Loucy (cell line): ENCODE results near the gene NKTR.

Experiments
- H2AFZ ChIP-seq: fragments of 200-600 bp; sonication (generic); 2 replicates; pipeline ENCODE4 v1.6.0; 2016; ENCODE audit warnings: antibody characterized with exemption, mild to moderate bottlenecking, low read length, moderate library complexity
- H3F3A ChIP-seq: fragments of 200-600 bp; 2 replicates; pipeline ENCODE4 v1.6.0; 2016; ENCODE audit warnings: antibody characterized with exemption, low read depth, mild to moderate bottlenecking
- H3K27me3 ChIP-seq: fragments of 200-600 bp; sonication (generic); 2 replicates; pipeline ENCODE4 v1.6.1; 2014; ENCODE audit warnings: low read length, mild to moderate bottlenecking; ENCODE audit not compliant: insufficient read depth, poor library complexity, severe bottlenecking
- H3K36me3 ChIP-seq: fragments of 200-600 bp; sonication (generic); 2 replicates; pipeline ENCODE4 v1.6.1; 2016; ENCODE audit warnings: low read length; ENCODE audit not compliant: insufficient read depth
- H3K4me1 ChIP-seq: fragments of 200-600 bp; sonication (generic); 2 replicates; pipeline ENCODE4 v1.5.1; 2014; ENCODE audit warnings: low read length, mild to moderate bottlenecking; ENCODE audit not compliant: insufficient read depth, poor library complexity, severe bottlenecking
- H3K4me2 ChIP-seq: fragments of 200-600 bp; sonication (generic); 2 replicates; pipeline ENCODE4 v1.6.0; 2014; ENCODE audit warnings: antibody characterized with exemption, low read length, low read depth, mild to moderate bottlenecking; ENCODE audit not compliant: poor library complexity, severe bottlenecking
- H3K4me3 ChIP-seq: fragments of 200-600 bp; sonication (generic); 2 replicates; pipeline ENCODE4 v1.5.1; 2014; ENCODE audit warnings: low read length, mild to moderate bottlenecking, mixed read lengths; ENCODE audit not compliant: poor library complexity, severe bottlenecking
- H3K79me2 ChIP-seq: fragments of 200-600 bp; sonication (generic); 2 replicates; pipeline ENCODE4 v1.6.1; 2014; ENCODE audit warnings: low read length; ENCODE audit not compliant: insufficient read depth
- H3K9ac ChIP-seq: fragments of 200-600 bp; sonication (generic); 2 replicates; pipeline ENCODE4 v1.6.0; 2014; ENCODE audit warnings: mild to moderate bottlenecking, low read depth, low read length, moderate library complexity; ENCODE audit not compliant: poor library complexity, severe bottlenecking
- H3K9me2 ChIP-seq: fragments of 200-600 bp; sonication (generic); replicated peaks from 2 replicates; pipeline ENCODE4 v1.6.1; 2016; ENCODE audit warnings: low read depth, low read length, mixed read lengths
- H3K9me3 ChIP-seq: fragments of 200-600 bp; sonication (generic); 2 replicates; pipeline ENCODE4 v1.6.1; 2014; ENCODE audit warnings: mild to moderate bottlenecking, antibody characterized with exemption, low read length, low read depth; ENCODE audit not compliant: insufficient read depth
- H4K20me1 ChIP-seq: fragments of 200-600 bp; sonication (generic); 2 replicates; pipeline ENCODE4 v1.6.0; 2014; ENCODE audit warnings: antibody characterized with exemption, low read length, mild to moderate bottlenecking; ENCODE audit not compliant: insufficient read depth, poor library complexity, severe bottlenecking
- EZH2phosphoT487 ChIP-seq: fragments of 200-600 bp; IDR thresholded peaks from 2 replicates; pipeline ENCODE4 v1.6.1; 2018; ENCODE audit warnings: antibody characterized with exemption, mild to moderate bottlenecking, moderate library complexity, borderline replicate concordance
- TF ChIP-seq, protein P1 (sequence below): fragments of 200-600 bp; sonication (generic); conservative IDR thresholded peaks from 2 replicates; pipeline ENCODE4 v1.5.1; 2014; ENCODE audit warnings: mild to moderate bottlenecking, antibody characterized with exemption, low read length

Gene NKTR

DNA sequence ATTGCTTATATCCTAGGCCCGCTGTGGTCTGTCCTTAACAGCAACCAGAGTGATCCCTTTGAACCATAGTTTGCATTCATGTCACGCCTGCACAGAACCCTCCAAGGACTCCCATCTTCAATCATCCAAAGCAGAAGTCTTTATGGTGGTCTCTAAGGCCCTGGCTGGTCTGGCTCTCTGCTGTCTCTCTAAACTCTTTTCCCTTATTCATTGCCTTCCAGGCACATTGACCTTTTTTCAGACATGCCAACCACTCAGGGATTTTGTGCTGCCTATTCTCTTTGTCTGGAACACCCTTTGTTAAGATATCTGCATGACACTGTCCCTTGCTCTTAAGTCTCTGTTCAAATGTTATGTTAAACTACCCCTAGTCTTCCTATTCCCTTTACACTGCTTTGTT is 31.1 kb downstream of the NKTR start:
- H3F3A ChIP-seq, result no peaks in the 10 kb centered on the region
- no peak overlapping the region for H2AFZ ChIP-seq
- no peak overlapping the region for H3K9ac ChIP-seq
- H3K79me2 ChIP-seq, result no peaks in the 10 kb centered on the region
- H3K27me3 ChIP-seq, result no peaks in the 10 kb centered on the region
- H3K9me2 ChIP-seq, result no peaks in the 10 kb centered on the region
- peaks cover 90% of the 10 kb centered on the region for H3K36me3 ChIP-seq
- H3K9me3 ChIP-seq, result no peaks in the 10 kb centered on the region
- no peaks in the 10 kb centered on the region for H4K20me1 ChIP-seq
- no peak overlapping the region for H3K4me2 ChIP-seq
- H3K4me3 ChIP-seq, result no peak overlapping the region
- no peaks in the 10 kb centered on the region for H3K4me1 ChIP-seq
- no peak for TF ChIP-seq EZH2phosphoT487
- TF ChIP-seq, protein P1, sequence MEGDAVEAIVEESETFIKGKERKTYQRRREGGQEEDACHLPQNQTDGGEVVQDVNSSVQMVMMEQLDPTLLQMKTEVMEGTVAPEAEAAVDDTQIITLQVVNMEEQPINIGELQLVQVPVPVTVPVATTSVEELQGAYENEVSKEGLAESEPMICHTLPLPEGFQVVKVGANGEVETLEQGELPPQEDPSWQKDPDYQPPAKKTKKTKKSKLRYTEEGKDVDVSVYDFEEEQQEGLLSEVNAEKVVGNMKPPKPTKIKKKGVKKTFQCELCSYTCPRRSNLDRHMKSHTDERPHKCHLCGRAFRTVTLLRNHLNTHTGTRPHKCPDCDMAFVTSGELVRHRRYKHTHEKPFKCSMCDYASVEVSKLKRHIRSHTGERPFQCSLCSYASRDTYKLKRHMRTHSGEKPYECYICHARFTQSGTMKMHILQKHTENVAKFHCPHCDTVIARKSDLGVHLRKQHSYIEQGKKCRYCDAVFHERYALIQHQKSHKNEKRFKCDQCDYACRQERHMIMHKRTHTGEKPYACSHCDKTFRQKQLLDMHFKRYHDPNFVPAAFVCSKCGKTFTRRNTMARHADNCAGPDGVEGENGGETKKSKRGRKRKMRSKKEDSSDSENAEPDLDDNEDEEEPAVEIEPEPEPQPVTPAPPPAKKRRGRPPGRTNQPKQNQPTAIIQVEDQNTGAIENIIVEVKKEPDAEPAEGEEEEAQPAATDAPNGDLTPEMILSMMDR, result no peak

DNA sequence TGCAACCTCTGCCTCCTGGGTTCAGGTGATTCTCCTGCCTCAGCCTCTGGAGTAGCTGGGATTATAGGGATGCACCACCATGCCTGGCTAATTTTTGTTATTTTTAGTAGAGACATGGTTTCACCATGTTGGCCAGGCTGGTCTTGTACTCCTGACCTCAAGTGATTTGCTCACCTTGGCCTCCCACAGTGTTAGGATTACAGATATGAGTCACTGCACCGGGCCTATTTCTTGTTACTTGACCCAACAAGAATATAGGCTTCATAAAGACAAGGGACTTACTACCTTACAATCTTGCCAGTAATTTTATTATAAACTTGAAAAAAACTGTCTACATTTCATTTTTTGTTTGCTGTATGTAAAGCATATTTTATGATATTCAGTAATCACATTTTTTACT is 31.7 kb downstream of the NKTR start:
- Histone ChIP-seq H3F3A (no peaks in the 10 kb centered on the region), H3K9ac (no peak overlapping the region), H3K4me1 (no peaks in the 10 kb centered on the region), H3K9me2 (no peaks in the 10 kb centered on the region), H3K27me3 (no peaks in the 10 kb centered on the region), H3K79me2 (no peaks in the 10 kb centered on the region), H3K36me3 (peaks cover 91% of the 10 kb centered on the region), H3K4me2 (no peak overlapping the region), H3K9me3 (no peaks in the 10 kb centered on the region), H4K20me1 (no peaks in the 10 kb centered on the region), H3K4me3 (no peak overlapping the region), H2AFZ (no peak overlapping the region)
- TF ChIP-seq, protein P1, result no peak
- TF ChIP-seq EZH2phosphoT487, result no peak

DNA sequence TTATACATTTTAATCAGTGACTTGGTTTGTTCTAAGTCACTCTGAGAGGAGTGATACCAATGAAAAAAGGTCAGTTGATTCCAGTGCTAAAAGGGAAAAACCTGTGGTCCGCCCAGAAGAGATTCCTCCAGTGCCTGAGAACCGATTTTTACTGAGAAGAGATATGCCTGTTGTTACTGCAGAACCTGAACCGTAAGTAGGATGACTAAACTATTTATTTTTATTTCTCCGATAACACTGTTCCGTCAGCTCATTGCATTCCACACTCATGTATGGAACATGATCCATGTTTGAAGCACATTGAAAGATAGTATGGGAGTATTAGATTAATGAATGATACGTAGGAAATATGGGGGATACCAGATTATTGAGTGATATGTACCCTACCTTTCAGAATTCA is 33.1 kb downstream of the NKTR start:
- no peaks in the 10 kb centered on the region for H3F3A ChIP-seq
- no peaks in the 10 kb centered on the region for H3K4me1 ChIP-seq
- no peaks in the 10 kb centered on the region for H3K27me3 ChIP-seq
- no peak overlapping the region for H3K4me2 ChIP-seq
- no peak overlapping the region for H2AFZ ChIP-seq
- H3K9ac ChIP-seq, result no peak overlapping the region
- no peak overlapping the region for H3K4me3 ChIP-seq
- no peaks in the 10 kb centered on the region for H3K9me2 ChIP-seq
- no peaks in the 10 kb centered on the region for H3K79me2 ChIP-seq
- H3K36me3 ChIP-seq, result peaks cover 92% of the 10 kb centered on the region
- TF ChIP-seq, protein P1, result no peak
- TF ChIP-seq EZH2phosphoT487, result no peak
- H3K9me3 ChIP-seq, result no peaks in the 10 kb centered on the region
- no peaks in the 10 kb centered on the region for H4K20me1 ChIP-seq
